HG03175 (cell line): ENCODE results near the gene TRIM47.

Experiments used
- ATAC-seq: cut with Tn5 transposase; IDR thresholded peaks from one replicate; pipeline ENCODE4 v1.9.1; 2021; ENCODE audit warnings: mild to moderate bottlenecking, moderate library complexity; ENCODE audit not compliant: unreplicated experiment

TRIM47 gene

DNA sequence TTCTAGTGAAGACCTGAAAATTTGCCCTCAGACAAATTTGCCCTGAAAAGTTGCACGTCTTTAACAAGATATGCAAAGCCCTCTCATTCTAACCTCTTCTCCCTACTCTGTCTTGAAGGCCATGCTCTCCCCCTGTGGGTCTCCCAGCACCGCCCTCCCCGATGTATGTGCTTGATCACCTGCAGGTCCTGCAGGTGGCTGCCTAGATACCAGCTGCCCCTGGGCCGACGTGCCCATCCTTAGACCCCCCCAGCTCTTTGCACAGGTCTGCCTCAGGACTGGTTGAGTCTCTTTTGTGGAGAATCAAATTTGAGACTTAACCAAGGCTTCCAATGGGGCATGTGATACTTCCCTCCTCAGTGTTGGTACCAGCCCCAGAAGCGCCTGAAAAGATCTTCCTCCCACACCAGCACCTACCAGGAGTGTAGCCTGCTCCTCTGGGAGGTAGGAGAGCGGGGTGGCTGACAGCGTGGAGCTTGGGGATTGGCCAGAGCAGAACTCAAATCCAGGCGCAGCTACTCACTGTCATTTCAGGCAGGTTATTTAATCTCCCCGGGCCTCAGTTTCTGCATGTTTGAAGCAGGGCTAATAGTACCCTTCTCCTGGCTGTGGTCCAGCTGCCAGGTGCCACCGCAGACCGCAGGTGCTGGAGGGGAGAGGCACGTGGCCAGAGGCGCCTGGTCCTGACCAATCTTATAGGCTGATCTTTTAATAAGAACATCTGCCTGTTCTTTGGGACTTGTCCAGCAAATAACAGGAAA, 30.9 kb upstream of the TRIM47 start:
- ATAC-seq, result no peak

GRCh38 chr17:75908201-75908600, 29.8 kb upstream of the TRIM47 start:
- no peak for ATAC-seq

DNA sequence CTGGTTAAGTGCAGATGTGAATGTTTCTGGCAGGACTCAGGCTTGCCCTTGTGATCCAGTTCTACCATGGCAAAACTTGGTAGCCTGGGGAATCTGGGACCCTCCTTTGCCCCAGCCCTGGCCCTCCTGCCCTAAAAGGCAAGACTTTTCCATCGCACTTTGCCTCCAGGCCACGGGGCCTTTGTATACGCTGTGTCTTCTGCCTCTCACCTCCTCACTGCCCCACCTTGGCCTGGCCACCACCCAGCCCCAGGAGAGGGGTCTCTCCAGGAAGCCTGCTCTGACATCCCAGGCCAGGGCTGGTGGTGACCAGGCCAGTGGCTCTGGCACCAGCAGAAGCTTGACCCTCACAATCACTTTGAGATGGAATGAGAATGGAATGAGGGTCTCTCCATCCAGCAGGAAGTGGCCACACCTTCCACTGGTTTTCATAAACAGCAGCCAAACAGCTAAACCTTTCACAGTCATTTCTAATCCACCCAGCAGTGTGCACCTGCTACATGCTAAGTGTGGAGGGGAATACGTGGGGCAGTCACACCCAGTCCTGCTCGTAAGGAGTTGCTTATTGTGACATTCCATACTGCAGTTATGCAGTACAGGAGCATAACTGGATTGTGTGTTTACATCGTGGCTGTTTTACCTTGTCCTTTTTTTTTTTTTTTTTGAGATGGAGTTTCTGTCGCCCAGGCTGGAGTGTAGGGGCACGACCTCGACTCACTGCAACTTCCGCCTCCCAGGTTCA, 27.9 kb upstream of the TRIM47 start:
- no peak for ATAC-seq

DNA sequence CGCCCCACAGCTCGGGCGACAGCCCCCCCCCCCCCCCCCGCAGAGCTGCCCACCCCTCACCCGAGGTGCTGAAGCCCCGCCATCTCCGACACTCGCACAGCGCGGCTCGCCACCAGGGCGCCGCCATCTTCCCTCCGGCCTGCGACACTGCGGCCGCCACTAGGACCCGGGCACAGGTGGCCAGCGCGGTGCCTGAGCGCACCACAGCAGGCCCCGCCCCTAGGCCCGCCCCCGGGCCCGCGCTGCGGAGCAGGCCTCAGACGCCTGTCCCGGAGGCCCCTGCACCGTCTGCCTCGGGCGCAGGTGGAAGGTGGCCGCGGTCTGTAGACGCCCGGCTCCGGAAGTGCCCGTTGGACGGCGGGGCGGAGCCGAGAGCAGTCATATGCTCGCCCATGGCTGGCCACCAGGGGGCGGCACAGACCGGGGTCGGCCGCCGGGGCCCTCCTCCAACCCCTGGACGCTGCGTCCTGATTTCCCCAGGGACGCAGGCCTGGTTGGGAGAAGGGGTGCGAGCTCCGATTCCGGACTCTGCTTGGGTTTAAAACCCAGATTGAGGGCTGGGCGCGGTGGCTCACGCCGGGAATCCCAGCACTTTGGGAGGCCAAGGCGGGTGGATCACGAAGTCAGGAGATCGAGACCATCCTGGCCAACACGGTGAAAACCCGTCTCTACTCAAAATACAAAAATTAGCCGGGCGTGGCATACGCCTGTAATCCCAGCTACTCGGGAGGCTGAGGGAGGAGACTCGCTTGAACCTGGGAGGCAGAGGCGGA, 26.6 kb upstream of the TRIM47 start, which contains the start of gene MRPL38:
Gene MRPL38 (minus strand): TSS at position 136 of the 773 bp plus-strand sequence. CDS start 9 bp downstream, at position 127.
- ATAC-seq, result peak; percentile 96

GRCh38 chr17:75902406-75902805, 24.0 kb upstream of the TRIM47 start:
- no peak for ATAC-seq

DNA sequence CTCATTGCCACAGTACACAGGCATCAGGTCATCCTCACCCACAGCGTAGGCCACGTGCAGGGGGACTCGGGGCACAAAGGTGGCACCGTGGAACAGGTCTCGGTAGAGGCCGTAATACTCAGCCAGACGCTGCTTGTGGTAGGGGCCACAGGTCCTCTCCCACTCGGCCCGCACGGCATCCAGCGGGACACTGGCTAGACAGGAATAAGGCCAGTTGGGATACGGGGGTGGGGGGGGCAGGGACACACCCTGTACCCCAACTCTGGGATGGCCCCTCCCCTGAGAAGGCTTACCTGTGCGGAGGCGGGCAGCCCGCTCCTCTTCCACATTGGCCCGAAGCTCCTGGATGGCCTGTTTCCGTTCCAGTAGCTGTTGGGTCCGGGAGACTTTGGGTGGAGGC, 23.3 kb upstream of the TRIM47 start:
- ATAC-seq, result no peak

DNA sequence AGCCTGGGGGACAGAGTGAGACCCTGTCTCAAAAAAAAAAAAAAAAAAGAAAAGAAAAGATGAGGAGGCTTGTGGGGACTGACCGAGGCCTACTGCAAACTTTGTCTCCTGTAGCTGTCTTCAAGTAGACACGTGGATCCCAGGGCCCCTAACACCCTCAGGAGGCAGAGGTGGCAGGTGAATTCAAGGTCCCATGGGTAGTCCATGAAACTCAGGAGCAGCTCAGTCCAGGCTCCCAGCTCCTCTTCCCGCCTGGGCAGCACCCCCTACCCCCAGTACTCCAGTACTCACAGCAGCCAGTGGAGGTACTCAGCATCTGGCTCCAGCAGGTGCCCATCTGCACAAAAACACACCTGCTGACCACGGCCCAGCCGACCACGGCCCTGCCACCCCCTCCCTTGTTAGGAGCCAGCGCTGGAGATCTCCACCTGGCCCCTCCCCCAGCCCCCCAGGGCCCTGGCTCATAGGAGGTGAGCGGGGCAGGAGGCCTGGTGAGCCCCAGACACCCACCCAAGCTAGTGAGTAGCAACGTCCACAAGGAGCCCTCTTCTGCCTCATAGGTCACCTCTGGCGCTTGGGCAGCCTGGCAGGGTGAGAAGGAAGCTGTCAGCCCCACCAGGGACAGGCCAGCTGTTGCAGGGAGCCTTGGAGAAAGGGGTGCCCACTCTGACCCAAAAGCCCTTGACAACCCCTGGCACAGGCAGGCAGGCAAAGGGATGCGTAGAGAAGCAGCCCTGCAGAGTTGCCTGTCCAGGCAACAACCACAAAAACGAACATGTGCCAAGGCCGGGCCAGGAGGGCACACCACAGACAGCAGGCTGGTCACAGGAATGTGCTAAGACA, 22.5 kb upstream of the TRIM47 start:
- no peak for ATAC-seq

DNA sequence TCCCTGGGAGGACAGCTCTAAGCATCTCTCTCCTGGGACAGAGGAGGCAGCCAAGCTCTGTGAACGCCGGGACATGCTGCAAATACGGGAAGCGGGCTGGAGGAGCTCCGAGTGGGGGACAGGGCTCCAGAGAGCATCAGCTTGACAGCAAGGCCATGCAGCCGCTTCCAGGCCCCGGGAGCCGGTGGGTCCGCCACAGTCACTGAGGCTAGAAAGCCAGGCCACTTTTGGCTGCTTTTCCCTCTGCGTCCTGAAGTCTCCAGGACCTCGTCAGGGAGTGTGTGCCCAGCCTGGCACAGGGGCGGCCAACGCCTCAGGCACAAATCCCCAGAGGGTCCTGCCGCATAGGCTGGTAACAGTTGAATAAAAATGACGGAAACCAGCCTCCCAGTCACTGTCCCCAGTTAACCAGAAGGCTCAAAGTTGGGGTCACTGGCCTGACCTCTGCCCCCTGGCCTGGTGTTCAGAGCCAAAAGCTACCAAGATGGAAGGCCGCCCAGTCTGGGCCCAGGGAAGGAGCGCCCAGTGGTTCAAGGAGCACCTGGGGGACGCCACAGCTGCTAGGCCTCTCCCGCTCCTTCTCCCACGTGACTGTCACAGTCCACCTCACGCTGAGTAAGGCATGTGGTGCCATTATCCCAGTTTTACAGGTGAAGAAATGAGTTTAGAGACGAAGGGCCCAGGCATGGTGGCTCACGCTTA, 21.5 kb upstream of the TRIM47 start:
- no peak for ATAC-seq

- no peak for ATAC-seq
Measured at GRCh38 chr17:75899353-75899752, 21.0 kb upstream of the TRIM47 start.

DNA sequence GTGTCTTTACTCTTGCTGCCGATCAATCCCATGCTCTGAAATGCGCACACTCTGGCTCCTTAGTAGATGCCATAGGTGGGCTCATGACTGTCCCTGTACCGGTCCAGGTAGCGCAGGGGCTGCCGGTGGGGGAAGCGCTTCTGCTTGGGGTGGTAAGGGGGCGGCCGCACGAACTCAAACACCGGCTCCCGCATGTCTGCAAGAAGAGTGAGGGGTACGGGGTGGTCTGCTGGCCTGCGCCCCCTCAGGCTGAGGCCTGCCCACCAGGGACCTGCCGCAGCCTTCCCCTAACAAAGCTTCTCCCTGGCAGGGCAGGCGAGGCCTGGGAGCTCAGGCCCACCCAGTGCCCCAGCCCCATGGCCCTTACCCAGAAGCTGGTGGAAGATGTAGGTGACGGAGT, 20.4 kb upstream of the TRIM47 start:
- no peak for ATAC-seq

GRCh38 chr17:75898065-75898464, 19.7 kb upstream of the TRIM47 start:
- no peak for ATAC-seq

GRCh38 chr17:75897160-75898019, 19.0 kb upstream of the TRIM47 start:
- ATAC-seq, result peak; percentile 3

DNA sequence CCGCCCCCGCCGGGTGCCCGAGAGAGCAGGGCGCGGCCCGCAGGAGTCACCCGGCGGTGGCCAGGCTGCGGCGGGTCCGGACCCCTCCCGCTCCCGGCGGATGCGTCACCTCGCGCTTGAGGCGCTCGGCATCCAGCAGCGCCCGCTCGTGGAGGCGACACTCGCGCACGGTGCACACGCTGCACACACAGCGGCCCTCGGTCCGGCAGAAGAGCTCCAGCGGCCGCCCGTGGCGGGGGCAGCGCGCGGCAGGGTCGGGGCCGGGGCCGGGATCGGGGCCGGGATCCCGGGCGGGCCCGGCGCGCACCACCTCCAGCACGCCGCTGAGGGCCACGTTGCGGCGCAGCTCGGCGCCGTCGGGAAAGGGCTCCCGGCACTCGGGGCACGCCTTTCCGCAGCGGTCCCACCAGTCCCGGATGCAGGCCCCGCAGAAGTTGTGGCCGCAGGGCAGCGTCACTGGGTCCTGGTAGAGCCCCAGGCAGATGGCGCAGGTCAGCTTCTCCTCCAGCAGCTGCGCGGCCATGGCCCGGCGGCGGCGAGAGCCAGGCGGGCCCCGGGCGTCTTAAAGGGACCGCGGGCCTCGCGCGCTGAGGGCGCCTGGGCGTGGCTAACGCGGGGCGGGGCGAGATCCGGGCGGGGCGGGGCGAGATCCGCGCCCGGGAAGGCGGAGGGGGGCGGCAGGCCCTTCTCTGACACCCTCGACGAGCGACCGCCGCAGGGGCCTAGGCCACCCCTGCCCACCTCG, 18.2 kb upstream of the TRIM47 start, which contains the start of gene TRIM65:
Gene TRIM65 (minus strand): TSS at position 537 of the 745 bp plus-strand sequence. CDS start 14 bp downstream, at position 523.
- ATAC-seq, result peak; percentile 67

GRCh38 chr17:75895370-75896155, 17.2 kb upstream of the TRIM47 start:
- no peak for ATAC-seq

GRCh38 chr17:75894049-75894733, 15.8 kb upstream of the TRIM47 start:
- ATAC-seq, result no peak

- ATAC-seq, result no peak
Measured at GRCh38 chr17:75893305-75894048, 15.1 kb upstream of the TRIM47 start.
